Activated CD8-positive, alpha-beta memory T cell treated with anti-CD3 and anti-CD28 coated beads, Interleukin-2, amount 50 U/mL, for 1 hour (primary cell): Measurements from ENCODE around the gene PCNX1.

Source experiments
- DNase-seq: peaks from one replicate; pipeline ENCODE4 v3.0.0-alpha.2; 2020; ENCODE audit errors: extremely low read depth

PCNX1 gene

GRCh38 chr14:71150737-71151136 lies 243.5 kb downstream of the PCNX1 start:
- DNase-seq: no peak

GRCh38 chr14:71155743-71156142 lies 248.5 kb downstream of the PCNX1 start:
- no peak for DNase-seq

- no peak for DNase-seq
Measured at GRCh38 chr14:71163050-71163841, 256.0 kb downstream of the PCNX1 start.

GRCh38 chr14:71163842-71164629 lies 256.8 kb downstream of the PCNX1 start:
- DNase-seq: no peak
